HUES64 (cell line): ENCODE measurements around the gene LRRC74A.

ENCODE experiments used
- H3K27ac ChIP-seq: 2 replicates; pipeline ENCODE4 v1.7.0; 2013; ENCODE audit warnings: low read depth, low read length, inconsistent platforms
- H3K27me3 ChIP-seq: 2 replicates; pipeline ENCODE4 v1.6.1; 2013; ENCODE audit warnings: mild to moderate bottlenecking, low read length; ENCODE audit not compliant: insufficient read depth
- H3K36me3 ChIP-seq: 2 replicates; pipeline ENCODE4 v1.6.1; 2013; ENCODE audit warnings: mild to moderate bottlenecking, low read length; ENCODE audit not compliant: insufficient read depth
- H3K4me1 ChIP-seq: 2 replicates; pipeline ENCODE4 v1.6.1; 2013; ENCODE audit warnings: mild to moderate bottlenecking, low read length, moderate library complexity; ENCODE audit not compliant: insufficient read depth
- H3K4me3 ChIP-seq: 2 replicates; pipeline ENCODE4 v1.5.1; 2013; ENCODE audit warnings: mild to moderate bottlenecking, low read length, moderate library complexity
- H3K9ac ChIP-seq: 2 replicates; pipeline ENCODE4 v1.6.1; 2013; ENCODE audit warnings: mild to moderate bottlenecking, low read depth, low read length
- H3K9me3 ChIP-seq: 2 replicates; pipeline ENCODE4 v1.6.1; 2013; ENCODE audit warnings: low read depth, low read length; ENCODE audit not compliant: insufficient read depth
- WGBS: fragments of 150-250, 120-280 bp; methylation state at CpG from one replicate; pipeline ENCODE4 v1.1.7; 2013; ENCODE audit warnings: missing lambda C conversion rate; 5-methylcytosine and 5-hydroxymethylcytosine counted together

The LRRC74A gene

DNA sequence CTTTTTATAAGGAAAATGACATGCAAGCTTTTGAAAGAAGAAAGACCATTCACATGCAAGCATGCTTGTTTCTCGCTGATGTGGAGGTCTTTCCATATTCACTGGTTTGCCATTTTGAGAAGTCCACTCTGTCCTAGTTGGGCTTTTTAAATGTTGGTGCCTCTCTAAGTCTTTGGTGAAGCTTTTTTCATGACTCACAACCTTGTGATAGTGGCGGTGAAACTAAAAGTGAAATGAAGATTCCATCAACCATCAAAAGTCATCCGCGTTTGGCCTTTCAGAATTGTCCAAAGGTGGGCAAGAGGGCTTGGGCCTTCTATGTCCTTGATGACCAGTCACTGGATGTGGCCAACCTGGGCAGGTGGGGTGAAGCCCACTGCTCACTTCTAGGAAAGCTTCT is 4.3 kb downstream of the LRRC74A start:
- Histone ChIP-seq H3K36me3 (no peaks in the 10 kb centered on the region), H3K9ac (no peak overlapping the region), H3K27me3 (no peaks in the 10 kb centered on the region), H3K9me3 (no peaks in the 10 kb centered on the region), H3K27ac (no peak overlapping the region), H3K4me1 (peaks cover 17% of the 10 kb centered on the region), H3K4me3 (no peak overlapping the region)
- 97% methylated on average over 4 of the region's 4 CpGs for WGBS

DNA sequence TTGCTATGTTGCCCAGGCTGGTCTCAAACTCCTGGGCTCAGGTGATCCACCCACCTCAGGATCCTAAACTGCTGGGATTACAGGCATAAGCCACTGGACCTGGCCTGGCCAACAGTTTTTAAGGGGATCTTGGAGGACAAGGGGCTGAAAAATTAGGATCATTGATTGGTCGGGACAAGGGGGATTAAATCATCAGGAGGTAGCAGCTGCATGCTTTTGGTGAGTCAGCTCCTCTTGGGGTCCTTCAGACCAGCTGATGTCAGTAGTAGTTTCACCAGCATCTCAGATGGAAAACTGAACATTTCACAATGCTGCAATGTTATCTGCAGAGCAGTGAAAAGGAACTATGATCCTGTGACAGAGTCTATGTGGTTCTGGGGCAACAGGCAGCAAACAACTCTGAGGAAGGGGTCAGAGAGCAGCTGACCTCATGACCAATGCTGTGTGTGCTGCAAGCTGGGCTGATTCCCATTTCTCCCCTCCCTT is 6.3 kb downstream of the LRRC74A start:
- Histone ChIP-seq H3K27ac (no peak overlapping the region), H3K9me3 (no peaks in the 10 kb centered on the region), H3K4me1 (peaks cover 17% of the 10 kb centered on the region), H3K27me3 (no peaks in the 10 kb centered on the region), H3K9ac (no peak overlapping the region), H3K4me3 (no peak overlapping the region), H3K36me3 (no peaks in the 10 kb centered on the region)
- WGBS: 88% methylated on average over 1 of the region's 1 CpG

DNA sequence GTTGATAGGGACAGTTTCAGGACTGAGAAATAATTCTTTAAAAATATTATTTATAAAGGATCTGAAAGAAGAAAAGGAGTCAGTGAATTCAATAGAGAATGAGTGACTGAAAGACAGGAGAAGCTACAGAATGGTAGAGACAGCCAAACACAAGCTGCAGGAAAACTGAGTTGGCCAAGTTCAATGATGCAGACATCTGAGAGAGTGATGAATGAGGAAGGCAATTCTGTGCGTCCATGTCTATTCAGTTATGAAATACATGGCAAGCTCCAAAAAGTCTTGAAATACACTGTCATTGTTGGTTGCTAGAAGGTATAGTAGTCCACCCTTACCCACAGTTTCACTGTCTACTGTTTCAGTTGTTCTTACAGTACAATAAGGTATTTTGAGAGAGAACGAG is 6.8 kb downstream of the LRRC74A start:
- Histone ChIP-seq H3K27ac (no peak overlapping the region), H3K27me3 (no peaks in the 10 kb centered on the region), H3K9me3 (no peaks in the 10 kb centered on the region), H3K9ac (no peak overlapping the region), H3K4me1 (peaks cover 17% of the 10 kb centered on the region), H3K36me3 (no peaks in the 10 kb centered on the region), H3K4me3 (no peak overlapping the region)
- 94% methylated on average over 1 of the region's 2 CpGs for WGBS

DNA sequence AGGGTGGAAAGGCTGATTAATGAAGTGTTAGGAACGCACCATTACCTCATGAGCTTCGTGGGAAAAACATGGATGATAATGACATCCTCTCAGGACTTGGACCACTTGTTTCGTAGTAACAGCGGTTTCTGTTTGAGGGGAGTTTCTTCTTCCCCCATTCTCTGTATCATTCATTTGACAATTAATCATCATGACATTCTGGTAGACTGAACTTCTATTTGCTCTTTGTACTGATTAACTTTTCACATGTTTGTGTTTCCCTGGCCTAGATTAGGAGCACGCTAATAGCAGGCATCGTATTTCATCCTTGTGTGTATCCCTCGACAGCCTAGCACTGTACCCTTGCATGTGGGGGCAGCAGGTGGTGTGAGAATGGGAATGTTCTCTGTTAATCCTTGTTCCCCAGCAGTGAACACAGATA is 8.0 kb downstream of the LRRC74A start:
- Histone ChIP-seq H3K27ac (no peak overlapping the region), H3K4me3 (no peak overlapping the region), H3K36me3 (no peaks in the 10 kb centered on the region), H3K9ac (no peak overlapping the region), H3K9me3 (no peaks in the 10 kb centered on the region), H3K27me3 (no peaks in the 10 kb centered on the region), H3K4me1 (peaks cover 8% of the 10 kb centered on the region; the same call in 1 of the 2 replicates)
- 90% methylated on average over 7 of the region's 7 CpGs for WGBS

DNA sequence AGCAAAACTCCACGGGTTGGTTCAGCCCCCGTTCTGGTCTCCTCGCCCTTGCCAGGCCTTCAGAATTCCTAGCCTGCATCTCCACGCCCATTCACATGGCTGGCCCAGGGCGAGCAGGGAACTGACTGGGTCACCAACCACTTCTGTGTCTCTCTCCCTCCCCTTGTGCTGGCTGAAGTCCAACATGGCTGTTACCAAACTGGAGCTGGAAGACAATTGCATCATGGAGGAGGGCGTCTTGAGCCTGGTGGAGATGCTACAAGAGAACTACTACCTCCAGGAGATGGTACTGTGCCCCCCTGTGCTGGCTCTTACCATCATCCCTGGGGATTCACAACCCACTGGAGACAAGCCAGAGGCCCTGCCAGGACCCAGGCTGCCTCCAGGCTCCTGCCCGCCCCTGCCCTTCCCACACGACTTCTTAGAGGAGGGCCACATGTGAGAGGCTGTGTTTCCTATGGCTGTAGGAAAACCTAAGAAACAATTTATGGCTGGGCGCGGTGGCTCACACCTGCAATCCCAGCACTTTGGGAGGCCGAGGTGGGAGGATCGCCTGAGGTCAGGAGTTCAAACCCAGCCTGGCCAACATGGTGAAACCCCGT is 9.9 kb downstream of the LRRC74A start:
- no peaks in the 10 kb centered on the region for H3K36me3 ChIP-seq
- H3K27me3 ChIP-seq: no peaks in the 10 kb centered on the region
- WGBS: 84% methylated on average over 13 of the region's 13 CpGs
- H3K9ac ChIP-seq: no peak overlapping the region
- H3K4me3 ChIP-seq: no peak overlapping the region
- no peak overlapping the region for H3K27ac ChIP-seq
- H3K9me3 ChIP-seq: no peaks in the 10 kb centered on the region
- no peaks in the 10 kb centered on the region for H3K4me1 ChIP-seq

DNA sequence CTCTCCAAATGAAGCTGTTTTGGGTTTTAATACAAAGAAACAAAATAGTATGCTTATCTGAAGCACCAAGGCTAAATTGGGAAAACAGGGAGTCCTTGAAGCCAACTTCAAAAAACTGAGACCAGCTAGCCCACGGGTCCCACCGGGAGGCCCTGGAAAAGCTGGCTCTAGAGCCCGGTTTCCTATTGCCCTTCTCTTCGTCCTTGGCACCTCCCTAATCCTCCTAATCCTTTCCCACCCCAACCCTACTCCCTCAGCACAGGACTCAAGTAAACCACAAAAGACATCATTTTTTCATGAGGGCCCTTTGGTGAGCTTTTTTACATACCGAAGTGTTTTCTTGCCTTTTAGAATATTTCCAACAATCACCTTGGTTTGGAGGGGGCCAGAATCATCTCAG is 11.3 kb downstream of the LRRC74A start:
- H3K27ac ChIP-seq: no peak overlapping the region
- WGBS: 65% methylated on average over 5 of the region's 5 CpGs
- no peak overlapping the region for H3K9ac ChIP-seq
- no peak overlapping the region for H3K4me3 ChIP-seq
- no peaks in the 10 kb centered on the region for H3K27me3 ChIP-seq
- no peaks in the 10 kb centered on the region for H3K4me1 ChIP-seq
- H3K9me3 ChIP-seq: no peaks in the 10 kb centered on the region
- H3K36me3 ChIP-seq: no peaks in the 10 kb centered on the region

- Histone ChIP-seq H3K36me3 (no peaks in the 10 kb centered on the region), H3K4me1 (no peaks in the 10 kb centered on the region), H3K4me3 (no peak overlapping the region), H3K9ac (no peak overlapping the region), H3K27ac (no peak overlapping the region), H3K9me3 (no peaks in the 10 kb centered on the region), H3K27me3 (no peaks in the 10 kb centered on the region)
Observed at GRCh38 chr14:76842414-76842813, 16.2 kb downstream of the LRRC74A start.

GRCh38 chr14:76844223-76844622 is 18.0 kb downstream of the LRRC74A start:
- Histone ChIP-seq H3K9ac (no peak overlapping the region), H3K4me3 (no peak overlapping the region), H3K27me3 (no peaks in the 10 kb centered on the region), H3K27ac (no peak overlapping the region), H3K4me1 (no peaks in the 10 kb centered on the region), H3K36me3 (no peaks in the 10 kb centered on the region), H3K9me3 (no peaks in the 10 kb centered on the region)
- WGBS: 78% methylated on average over 8 of the region's 9 CpGs

GRCh38 chr14:76846331-76847047 is 20.3 kb downstream of the LRRC74A start:
- 91% methylated on average over 6 of the region's 7 CpGs for WGBS
- Histone ChIP-seq H3K4me3 (no peak overlapping the region), H3K9me3 (no peaks in the 10 kb centered on the region), H3K36me3 (no peaks in the 10 kb centered on the region), H3K4me1 (no peaks in the 10 kb centered on the region), H3K27ac (no peak overlapping the region), H3K9ac (no peak overlapping the region), H3K27me3 (no peaks in the 10 kb centered on the region)

DNA sequence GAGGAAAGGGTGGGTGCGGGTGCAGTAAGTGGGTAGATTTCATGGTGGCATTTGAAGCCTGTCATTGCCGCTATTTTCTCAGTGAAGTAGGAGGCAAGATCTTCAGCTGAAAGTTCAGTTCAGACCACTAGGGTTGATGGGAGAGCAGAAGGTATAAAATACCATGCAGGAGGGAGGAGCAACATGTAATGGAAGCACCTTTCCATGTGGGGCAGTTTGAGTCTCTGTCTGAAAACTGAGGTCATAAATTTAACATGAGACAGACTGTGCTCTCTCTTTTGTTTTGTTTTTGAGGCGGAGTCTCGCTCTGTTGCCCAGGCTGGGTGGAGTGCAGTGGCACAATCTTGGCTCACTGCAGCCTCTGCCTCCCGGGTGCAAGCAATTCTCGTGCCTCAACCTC is 22.7 kb downstream of the LRRC74A start:
- Histone ChIP-seq H3K4me3 (no peak overlapping the region), H3K27me3 (no peaks in the 10 kb centered on the region), H3K36me3 (no peaks in the 10 kb centered on the region), H3K27ac (no peak overlapping the region), H3K9me3 (no peaks in the 10 kb centered on the region), H3K4me1 (no peaks in the 10 kb centered on the region), H3K9ac (no peak overlapping the region)
- 92% methylated on average over 6 of the region's 6 CpGs for WGBS

GRCh38 chr14:76855066-76855465 is 28.9 kb downstream of the LRRC74A start:
- H3K4me1 ChIP-seq: no peaks in the 10 kb centered on the region
- H3K36me3 ChIP-seq: no peaks in the 10 kb centered on the region
- H3K9me3 ChIP-seq: no peaks in the 10 kb centered on the region
- no peak overlapping the region for H3K9ac ChIP-seq
- no peak overlapping the region for H3K4me3 ChIP-seq
- WGBS: 97% methylated on average over 1 of the region's 2 CpGs
- no peak overlapping the region for H3K27ac ChIP-seq
- H3K27me3 ChIP-seq: no peaks in the 10 kb centered on the region
